ENCODE measurements around the gene FGF9. TPM values are rescaled to one million over a fixed set of nuclear protein-coding genes. Genes with fewer than 3 reads are reported as not detected.

The FGF9 gene
- total RNA-seq, 4 donors from 2014 or later = 0.27 to 1.8 (median 1.4) TPM; not detected in 1

DNA sequence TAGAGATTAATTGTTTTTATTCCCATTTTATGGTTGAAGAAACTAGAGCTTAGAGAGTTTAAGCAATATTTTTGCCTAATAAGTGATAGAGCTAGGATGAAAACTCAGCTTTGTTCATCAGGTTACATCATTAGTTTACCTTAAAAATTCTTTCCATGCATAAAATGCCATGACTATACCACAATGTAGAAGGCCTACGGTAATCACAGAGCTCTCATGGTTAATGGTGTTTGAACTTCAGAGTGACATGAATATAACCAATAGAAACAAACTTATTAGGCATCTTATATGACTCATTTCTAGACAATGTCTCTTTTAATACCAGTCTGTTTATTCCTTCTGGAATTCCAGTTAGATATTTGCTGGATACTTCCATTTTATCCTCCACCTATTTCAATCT is 78.5 kb downstream of the FGF9 start:
- WGBS, 2 donors (ENCODE audit: low coverage in 1 of 2) = 68 to 82% methylated on average over 1 of the region's 1 CpG
- Histone ChIP-seq H3K4me1 (peaks cover 0 to 9% (median 3%) of the 10 kb centered on the region in 4 donors), H3K27ac (no peak overlapping the region), H3K4me3 (no peak overlapping the region), H3K9me3 (peaks cover 0 to 5% of the 10 kb centered on the region in 2 donors), H3K36me3 (no peaks in the 10 kb centered on the region), H3K27me3 (no peaks in the 10 kb centered on the region)
- in situ Hi-C loops (cut with MboI; ENCODE audit: low pct_ligation_motif_present in 1 of 4, low pct_unique_long_range_greater_than_20kb in 1 of 4, low sequenced_read_pairs in 3 of 4) = no loop called here
- no peak for DNase-seq
- intact Hi-C loops (cut with DNase I; ENCODE audit: low total_unique reads) = no loop called here
- no peak for TF ChIP-seq POLR2A (IDR thresholded peaks at IDR 0.05)
- no peak for TF ChIP-seq EP300 (IDR thresholded peaks at IDR 0.05; ENCODE audit: low read depth)
- TF ChIP-seq, protein P1, sequence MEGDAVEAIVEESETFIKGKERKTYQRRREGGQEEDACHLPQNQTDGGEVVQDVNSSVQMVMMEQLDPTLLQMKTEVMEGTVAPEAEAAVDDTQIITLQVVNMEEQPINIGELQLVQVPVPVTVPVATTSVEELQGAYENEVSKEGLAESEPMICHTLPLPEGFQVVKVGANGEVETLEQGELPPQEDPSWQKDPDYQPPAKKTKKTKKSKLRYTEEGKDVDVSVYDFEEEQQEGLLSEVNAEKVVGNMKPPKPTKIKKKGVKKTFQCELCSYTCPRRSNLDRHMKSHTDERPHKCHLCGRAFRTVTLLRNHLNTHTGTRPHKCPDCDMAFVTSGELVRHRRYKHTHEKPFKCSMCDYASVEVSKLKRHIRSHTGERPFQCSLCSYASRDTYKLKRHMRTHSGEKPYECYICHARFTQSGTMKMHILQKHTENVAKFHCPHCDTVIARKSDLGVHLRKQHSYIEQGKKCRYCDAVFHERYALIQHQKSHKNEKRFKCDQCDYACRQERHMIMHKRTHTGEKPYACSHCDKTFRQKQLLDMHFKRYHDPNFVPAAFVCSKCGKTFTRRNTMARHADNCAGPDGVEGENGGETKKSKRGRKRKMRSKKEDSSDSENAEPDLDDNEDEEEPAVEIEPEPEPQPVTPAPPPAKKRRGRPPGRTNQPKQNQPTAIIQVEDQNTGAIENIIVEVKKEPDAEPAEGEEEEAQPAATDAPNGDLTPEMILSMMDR (IDR thresholded peaks at IDR 0.05) = no peak
- no peak for TF ChIP-seq POLR2AphosphoS5 (IDR thresholded peaks at IDR 0.05)

DNA sequence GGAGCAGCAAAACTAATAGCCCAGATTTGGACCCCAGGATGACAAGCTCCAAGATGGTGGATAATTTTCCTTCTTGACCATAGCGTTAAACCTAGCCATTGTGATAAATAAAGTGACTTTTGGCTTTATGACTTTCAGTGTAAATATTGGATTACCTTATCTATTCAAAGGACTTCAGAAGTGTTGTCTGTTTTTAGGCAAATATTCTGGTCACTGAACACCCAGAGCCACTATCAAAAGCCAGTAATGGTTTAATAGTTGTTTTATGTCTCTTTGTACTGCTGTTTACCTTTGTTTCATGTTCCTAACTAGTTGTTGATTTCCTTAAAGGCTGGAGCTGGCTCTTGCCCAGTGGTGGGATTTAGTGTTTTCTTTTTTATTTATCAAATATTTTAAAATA is 81.6 kb downstream of the FGF9 start:
- intact Hi-C loops (cut with DNase I; ENCODE audit: low total_unique reads) (no loop called here), in situ Hi-C loops (cut with MboI; ENCODE audit: low pct_ligation_motif_present in 1 of 4, low pct_unique_long_range_greater_than_20kb in 1 of 4, low sequenced_read_pairs in 3 of 4) (no loop called here)
- Histone ChIP-seq H3K4me3 (no peak overlapping the region), H3K27ac (no peak overlapping the region), H3K9me3 (peaks cover 0 to 5% of the 10 kb centered on the region in 2 donors), H3K4me1 (peaks cover 0 to 9% (median 3%) of the 10 kb centered on the region in 4 donors), H3K27me3 (no peaks in the 10 kb centered on the region), H3K36me3 (no peaks in the 10 kb centered on the region)
- TF ChIP-seq, protein P1 (IDR thresholded peaks at IDR 0.05) = no peak
- no peak for TF ChIP-seq EP300 (IDR thresholded peaks at IDR 0.05; ENCODE audit: low read depth)
- no peak for TF ChIP-seq POLR2A (IDR thresholded peaks at IDR 0.05)
- TF ChIP-seq POLR2AphosphoS5 (IDR thresholded peaks at IDR 0.05) = no peak
- no peak for DNase-seq
- 39 to 54% methylated on average over 1 of the region's 1 CpG for WGBS, 2 donors (ENCODE audit: low coverage in 1 of 2)

DNA sequence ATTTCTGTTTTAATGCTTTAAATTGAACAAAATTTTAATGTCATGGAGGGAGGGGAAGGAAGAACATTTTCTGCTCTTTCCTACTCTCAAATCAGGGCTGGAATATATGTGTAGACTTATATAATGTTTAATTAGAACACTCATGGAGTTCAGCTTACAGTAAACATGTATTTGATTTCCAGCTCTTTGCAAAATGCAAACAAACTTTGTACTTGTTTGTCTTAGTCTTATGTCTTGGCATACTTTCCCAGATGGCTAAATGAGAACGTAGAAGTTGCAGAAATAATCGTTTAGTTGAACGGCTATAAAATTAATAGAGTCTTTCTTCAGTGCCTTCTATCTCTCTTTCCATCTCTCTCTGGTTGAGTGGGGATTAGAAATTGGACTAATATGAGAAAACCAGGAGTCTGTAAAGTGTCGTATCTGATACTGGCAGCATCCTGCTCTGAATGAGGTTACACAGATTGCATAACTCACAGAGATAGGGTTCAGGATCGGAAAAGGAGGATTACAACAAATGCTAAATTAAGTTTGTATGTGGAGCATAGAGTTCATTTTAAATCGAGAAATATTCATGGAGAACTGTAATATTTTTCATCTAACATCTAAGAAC is 82.3 kb downstream of the FGF9 start:
- H3K27me3 ChIP-seq = no peaks in the 10 kb centered on the region
- no peak overlapping the region for H3K4me3 ChIP-seq
- in situ Hi-C loops (cut with MboI; ENCODE audit: low pct_ligation_motif_present in 1 of 4, low pct_unique_long_range_greater_than_20kb in 1 of 4, low sequenced_read_pairs in 3 of 4) (no loop called here), intact Hi-C loops (cut with DNase I; ENCODE audit: low total_unique reads) (no loop called here)
- no peak overlapping the region for H3K27ac ChIP-seq
- WGBS, 2 donors (ENCODE audit: low coverage in 1 of 2) = 41 to 44% methylated on average over 6 of the region's 6 CpGs
- TF ChIP-seq POLR2AphosphoS5 (IDR thresholded peaks at IDR 0.05) (no peak), POLR2A (IDR thresholded peaks at IDR 0.05) (no peak), EP300 (IDR thresholded peaks at IDR 0.05; ENCODE audit: low read depth) (no peak)
- TF ChIP-seq, protein P1 (IDR thresholded peaks at IDR 0.05) = no peak
- no peak for DNase-seq
- peaks cover 0 to 9% (median under 1%) of the 10 kb centered on the region in 4 donors for H3K4me1 ChIP-seq
- peaks cover 0 to 5% of the 10 kb centered on the region in 2 donors for H3K9me3 ChIP-seq
- no peaks in the 10 kb centered on the region for H3K36me3 ChIP-seq

Other genes starting within 250 kb of the FGF9 start
- 100 to 1,000 TPM in 1 of 4 donors, 10 to 100 TPM in 3; 29.9 to 104 (median 76.9) TPM for gene ZDHHC20, start 211.8 kb upstream of the FGF9 start, total RNA-seq
- 100 to 1,000 TPM in 1 of 4 donors, 10 to 100 TPM in 3; 48.8 to 101 (median 90.0) TPM for gene MICU2, start 66.9 kb upstream of the FGF9 start, total RNA-seq

All from transverse colon (tissue), 4 donors.